HepG2 (cell line): ENCODE results near the gene EPHA4. TPM values are rescaled to one million over a fixed set of nuclear protein-coding genes. Genes with fewer than 3 reads are reported as not detected.

Source experiments
- ATAC-seq: fragments of 200-7000 bp; cut with Tn5 transposase; 3 replicates; pipeline ENCODE4 v1.9.1; 2020; ENCODE audit warnings: mild to moderate bottlenecking, moderate library complexity
- BruUV-seq: library from RNA; stranded (reverse); fragments of 400-500 nt; replicated peaks from 2 replicates; lab custom pipeline; 2021; lab: Mats Ljungman, UMichigan
- CTCF ChIA-PET: fragments of 300-600 bp; formaldehyde crosslinking; extraction: SDS; loops from one replicate; lab custom pipeline; 2021; ENCODE audit warnings: low total read pairs, inconsistent platforms, low intra/inter-chr PET ratio; lab: Yijun Ruan, JAX
- POLR2A ChIA-PET: fragments of 350-600 bp; sonication (Branson Sonifier 250); formaldehyde crosslinking; loops from one replicate; lab custom pipeline; 2020; ENCODE audit warnings: antibody characterized with exemption, inconsistent platforms; lab: Yijun Ruan, JAX
- DNase-seq: peaks from one replicate; pipeline ENCODE4 v3.0.0-alpha.2; 2015; ENCODE audit warnings: low spot score
- FAIRE-seq: peaks from 3 replicates; lab custom pipeline; 2011; peaks lifted over from hg19 to GRCh38; lab: Jason Lieb, UNC
- H2AFZ ChIP-seq: one replicate; pipeline ENCODE4 v1.6.1; 2011; ENCODE audit warnings: low read length, inconsistent platforms
- H3K27ac ChIP-seq: fragments of 300-600 bp; 3 replicates; pipeline ENCODE4 v1.8.0; 2011; ENCODE audit warnings: mixed run types, mild to moderate bottlenecking, mixed read lengths, low read length, inconsistent platforms; ENCODE audit not compliant: insufficient read depth; ENCODE audit errors: extremely low read length
- H3K27me3 ChIP-seq, 2 experiments: fragments of 200-600 bp in 1 of 2; 2 replicates in 1 of 2; 3 replicates in 1 of 2; pipeline versions ENCODE4 v1.6.0 to v1.8.0; 2011; ENCODE audit warnings: low read length in 2 of 2, mild to moderate bottlenecking in 2 of 2, moderate library complexity in 2 of 2, inconsistent platforms in 1 of 2; ENCODE audit not compliant: insufficient read depth in 2 of 2, control insufficient read depth in 1 of 2
- H3K36me3 ChIP-seq, 2 experiments: fragments of 200-600 bp in 1 of 2; replicated peaks in 1 of 2; 2 replicates in 1 of 2; 3 replicates in 1 of 2; pipeline versions ENCODE4 v1.5.1 to v1.8.0; 2011; ENCODE audit warnings: low read length in 2 of 2, inconsistent platforms in 1 of 2; ENCODE audit not compliant: insufficient read depth in 2 of 2, control insufficient read depth in 1 of 2
- H3K4me1 ChIP-seq: 2 replicates; pipeline ENCODE4 v1.5.1; 2012; ENCODE audit warnings: low read length, inconsistent platforms; ENCODE audit not compliant: insufficient read depth
- H3K4me2 ChIP-seq: 2 replicates; pipeline ENCODE4 v1.6.0; 2011; ENCODE audit warnings: low read depth, low read length, inconsistent platforms
- H3K4me3 ChIP-seq, 3 experiments: fragments of 200-600 bp in 1 of 3; sonication (generic), shearing (Covaris generic) in 1 of 3; replicated peaks in 1 of 3; 2 replicates each; pipeline ENCODE4 v1.5.1; 2011 to 2016; ENCODE audit warnings: low read length in 3 of 3, inconsistent platforms in 2 of 3, low read depth in 2 of 3, mild to moderate bottlenecking in 2 of 3, control low read depth in 1 of 3, mixed read lengths in 1 of 3; ENCODE audit not compliant: insufficient read depth in 1 of 3
- H3K79me2 ChIP-seq: one replicate; pipeline ENCODE4 v1.6.1; 2011; ENCODE audit warnings: low read length, inconsistent platforms; ENCODE audit not compliant: insufficient read depth
- H3K9ac ChIP-seq: 2 replicates; pipeline ENCODE4 v1.6.0; 2011; ENCODE audit warnings: mild to moderate bottlenecking, low read depth, low read length, inconsistent platforms; ENCODE audit not compliant: insufficient read depth
- H3K9me3 ChIP-seq: 2 replicates; pipeline ENCODE4 v1.5.1; 2012; ENCODE audit warnings: mild to moderate bottlenecking, low read length
- H4K20me1 ChIP-seq: 2 replicates; pipeline ENCODE4 v1.6.0; 2011; ENCODE audit warnings: inconsistent platforms, mild to moderate bottlenecking, low read length, moderate library complexity; ENCODE audit not compliant: insufficient read depth
- CAMTA2 ChIP-seq: sonication (generic); formaldehyde crosslinking; IDR thresholded peaks from 2 replicates; pipeline ENCODE4 v1.4.0; 2020; ENCODE audit warnings: mild to moderate bottlenecking, missing genetic modification reagents, borderline replicate concordance
- CEBPB ChIP-seq: IDR thresholded peaks from 2 replicates; pipeline ENCODE4 v1.6.1; 2011; ENCODE audit warnings: low read depth, low read length, improper control_type of control experiment, borderline replicate concordance
- FOXK1 ChIP-seq: sonication (generic); formaldehyde crosslinking; IDR thresholded peaks from 2 replicates; pipeline ENCODE4 v1.4.0; 2020; ENCODE audit warnings: low read depth, missing genetic modification reagents, borderline replicate concordance
- JARID2 ChIP-seq: sonication (generic); formaldehyde crosslinking; IDR thresholded peaks from 2 replicates; pipeline ENCODE4 v1.8.1; 2023; ENCODE audit warnings: missing genetic modification reagents, inconsistent platforms; ENCODE audit not compliant: insufficient replicate concordance
- KDM6A ChIP-seq: IDR thresholded peaks from 2 replicates; pipeline ENCODE4 v1.6.1; 2016; ENCODE audit warnings: low read depth
- KLF16 ChIP-seq, 2 experiments: sonication (generic) in 1 of 2; formaldehyde crosslinking in 1 of 2; IDR thresholded peaks; 2 replicates each; pipeline versions ENCODE4 v1.6.1 to v1.8.0; 2016 to 2023; ENCODE audit warnings: missing genetic modification reagents in 2 of 2, missing compliant biosample characterization in 1 of 2
- KLF6 ChIP-seq: IDR thresholded peaks from 2 replicates; pipeline ENCODE4 v1.8.0; 2016; ENCODE audit warnings: missing biosample characterization, missing genetic modification reagents
- NFE2L2 ChIP-seq: fragments of 150-350 bp; IDR thresholded peaks from 2 replicates; pipeline ENCODE4 v1.6.1; 2014; ENCODE audit warnings: low read length
- NR2F2 ChIP-seq: IDR thresholded peaks from 2 replicates; pipeline ENCODE4 v1.6.1; 2012; ENCODE audit warnings: low read depth, inconsistent platforms, borderline replicate concordance
- RARA ChIP-seq: IDR thresholded peaks from 2 replicates; pipeline ENCODE4 v1.6.1; 2016; ENCODE audit warnings: missing genetic modification reagents, missing compliant biosample characterization
- SP1 ChIP-seq, 2 experiments: fragments of 450-650 bp in 1 of 2; sonication (generic) in 1 of 2; formaldehyde crosslinking in 1 of 2; IDR thresholded peaks; 2 replicates each; pipeline versions ENCODE4 v1.4.0 to v1.6.1; 2016 to 2020; ENCODE audit warnings: missing genetic modification reagents in 1 of 2
- ZNF441 ChIP-seq: sonication (generic); formaldehyde crosslinking; IDR thresholded peaks from 2 replicates; pipeline ENCODE4 v1.7.0; 2021; ENCODE audit warnings: missing genetic modification reagents, borderline replicate concordance
- ZNF816 ChIP-seq: sonication (generic); formaldehyde crosslinking; IDR thresholded peaks from 2 replicates; pipeline ENCODE4 v1.8.0; 2022; ENCODE audit warnings: missing genetic modification reagents, mild to moderate bottlenecking, borderline replicate concordance
- WGBS: methylation state at CpG from one replicate; pipeline ENCODE4 v1.1.6; 2017; ENCODE audit warnings: low lambda C conversion rate; 5-methylcytosine and 5-hydroxymethylcytosine counted together
- in situ Hi-C: cut with HindIII; loops from 2 replicates; pipeline ENCODE4 v1.10.0; 2017; ENCODE audit warnings: low pct_unique_long_range_greater_than_20kb; ENCODE audit not compliant: extremely low pct_ligation_motif_present
- intact Hi-C: fragments of 100-400 bp; cut with micrococcal nuclease; formaldehyde crosslinking; loops from one replicate; pipeline ENCODE4 v1.10.0; 2022; ENCODE audit not compliant: unreplicated experiment
- polyA plus RNA-seq, 8 experiments: library from polyadenylated mRNA; depleted of rRNA in 3 of 8; stranded (reverse) in 7 of 8; unstranded in 1 of 8; fragments of >200 nt; fragmentation: Illumina TruSeq in 4 of 8; extraction: Trizol in 4 of 8; gene quantifications; 2 replicates each; pipeline versions ENCODE4 v1.2.1 to v1.2.3, GENCODE V29; 2011 to 2016; ENCODE audit warnings: low read depth in 4 of 8, missing spikeins in 1 of 8, mixed read lengths in 1 of 8; ENCODE audit not compliant: insufficient read depth in 1 of 8
- total RNA-seq, 5 experiments: library from RNA; depleted of rRNA; stranded (reverse); fragments of >200 nt; fragmentation: Illumina TruSeq; extraction: Trizol; gene quantifications; 2 replicates each; pipeline ENCODE4 v1.2.3, GENCODE V29; 2016; ENCODE audit warnings: low read depth in 1 of 5
- TF ChIP-seq, protein P1 (sequence below): IDR thresholded peaks from 2 replicates; pipeline ENCODE4 v1.6.1; 2016; ENCODE audit warnings: missing biosample characterization, missing genetic modification reagents, low read depth
- TF ChIP-seq, protein P2 (sequence below): IDR thresholded peaks from 2 replicates; pipeline ENCODE4 v1.6.1; 2016

The EPHA4 gene
- total and polyA plus RNA-seq, 2 of the 13 experiments (the other 11 are each of a cell fraction or from before 2014, with no cell fraction given): not detected

DNA sequence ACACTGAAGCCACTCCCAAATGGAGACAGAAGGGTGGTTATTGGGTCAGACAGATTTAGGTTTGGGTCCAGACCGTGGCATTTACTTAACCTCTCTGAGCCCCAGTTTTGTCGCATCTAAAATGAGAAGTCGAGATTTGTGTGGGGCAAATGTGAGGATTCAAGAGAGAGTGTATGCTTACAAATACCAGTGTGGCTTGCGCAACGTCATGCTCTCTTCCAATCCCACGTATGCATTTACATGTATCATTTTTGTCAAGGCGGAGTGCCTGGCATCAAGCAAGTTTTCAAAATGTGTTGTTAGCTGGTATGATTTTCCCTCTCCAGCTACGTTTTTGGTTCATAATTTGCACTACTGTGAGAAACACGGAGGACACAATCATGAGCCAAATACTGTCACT is 197.9 kb downstream of the EPHA4 start:
- no peak for FAIRE-seq
- H3K9ac ChIP-seq: no peak overlapping the region
- no peak for ATAC-seq
- TF ChIP-seq ZNF816 (no peak), CEBPB (0 out of 2 replicates have a peak, but pooled peaks have one; percentile 52)
- TF ChIP-seq, all 625 proteins: peak for 1
- no peak for DNase-seq
- BruUV-seq: no TSS peak
- H3K9me3 ChIP-seq: no peaks in the 10 kb centered on the region
- H2AFZ ChIP-seq: no peak overlapping the region
- peaks cover 0 to 5% of the 10 kb centered on the region in 2 experiments; a peak in 2 of 5 replicates for H3K27me3 ChIP-seq
- in situ Hi-C loops (no loop called here), intact Hi-C loops (no loop called here)
- no peak overlapping the region for H3K4me2 ChIP-seq
- ChIA-PET POLR2A (no interaction called here), CTCF (no interaction called here)
- H3K79me2 ChIP-seq: no peaks in the 10 kb centered on the region
- no peaks in the 10 kb centered on the region for H4K20me1 ChIP-seq
- no peaks in the 10 kb centered on the region for H3K4me1 ChIP-seq
- 16% methylated on average over 9 of the region's 9 CpGs for WGBS
- H3K4me3 ChIP-seq: no peak overlapping the region
- no peak overlapping the region for H3K27ac ChIP-seq
- no peaks in the 10 kb centered on the region for H3K36me3 ChIP-seq

DNA sequence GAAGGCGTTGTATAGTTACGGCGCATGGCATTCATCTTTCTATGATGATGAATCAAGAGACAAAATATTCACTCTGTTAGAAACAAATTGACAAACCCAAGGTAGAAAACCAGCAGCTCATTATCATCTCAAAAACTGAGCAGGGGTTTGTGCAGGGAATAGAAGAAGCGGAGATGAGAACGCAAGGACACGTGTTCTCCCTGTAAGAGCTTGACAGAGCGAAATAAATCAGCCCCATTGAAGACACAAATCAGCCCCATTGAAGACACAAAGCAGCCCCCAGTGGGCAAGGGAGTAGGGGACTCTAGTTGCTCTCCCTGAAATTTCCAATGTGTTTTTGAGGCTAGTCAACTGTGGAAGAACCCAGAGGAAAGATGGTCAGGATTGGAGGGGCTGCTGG is 199.2 kb downstream of the EPHA4 start:
- Histone ChIP-seq H3K36me3 (no peaks in the 10 kb centered on the region), H3K79me2 (no peaks in the 10 kb centered on the region), H3K4me1 (no peaks in the 10 kb centered on the region), H3K27me3 (peaks cover 0 to 5% of the 10 kb centered on the region in 2 experiments; a peak in 2 of 5 replicates), H3K27ac (no peak overlapping the region), H3K9me3 (no peaks in the 10 kb centered on the region), H4K20me1 (no peaks in the 10 kb centered on the region)
- intact Hi-C loops: no loop called here
- BruUV-seq: no TSS peak
- FAIRE-seq: no peak
- in situ Hi-C loops: no loop called here
- ATAC-seq: no peak
- TF ChIP-seq NFE2L2 (no peak), RARA (no peak), CAMTA2 (no peak), FOXK1 (no peak), NR2F2 (no peak), ZNF441 (CRISPR knock-in tag) (no peak), SP1 (IDR thresholded peaks at IDR 0.05) (no peak), SP1 (CRISPR knock-in tag; IDR thresholded peaks at IDR 0.05) (no peak), KDM6A (CRISPR knock-in tag) (no peak), KLF6 (no peak), KLF16 (CRISPR knock-in tag; IDR thresholded peaks at IDR 0.05) (no peak), JARID2 (CRISPR knock-in tag) (no peak)
- TF ChIP-seq, protein P1, sequence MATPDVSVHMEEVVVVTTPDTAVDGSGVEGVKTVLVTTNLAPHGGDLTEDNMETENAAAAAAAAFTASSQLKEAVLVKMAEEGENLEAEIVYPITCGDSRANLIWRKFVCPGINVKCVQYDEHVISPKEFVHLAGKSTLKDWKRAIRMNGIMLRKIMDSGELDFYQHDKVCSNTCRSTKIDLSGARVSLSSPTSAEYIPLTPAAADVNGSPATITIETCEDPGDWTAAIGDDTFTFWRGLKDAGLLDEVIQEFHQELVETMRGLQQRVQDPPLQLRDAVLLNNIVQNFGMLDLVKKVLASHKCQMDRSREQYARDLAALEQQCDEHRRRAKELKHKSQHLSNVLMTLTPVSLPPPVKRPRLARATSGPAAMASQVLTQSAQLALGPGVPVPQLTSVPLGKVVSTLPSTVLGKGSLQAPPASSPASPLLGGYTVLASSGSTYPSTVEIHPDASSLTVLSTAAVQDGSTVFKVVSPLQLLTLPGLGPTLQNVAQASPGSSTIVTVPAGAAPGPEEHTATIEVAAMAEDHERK (CRISPR knock-in tag): no peak
- TF ChIP-seq, protein P2, sequence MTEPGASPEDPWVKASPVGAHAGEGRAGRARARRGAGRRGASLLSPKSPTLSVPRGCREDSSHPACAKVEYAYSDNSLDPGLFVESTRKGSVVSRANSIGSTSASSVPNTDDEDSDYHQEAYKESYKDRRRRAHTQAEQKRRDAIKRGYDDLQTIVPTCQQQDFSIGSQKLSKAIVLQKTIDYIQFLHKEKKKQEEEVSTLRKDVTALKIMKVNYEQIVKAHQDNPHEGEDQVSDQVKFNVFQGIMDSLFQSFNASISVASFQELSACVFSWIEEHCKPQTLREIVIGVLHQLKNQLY: no peak
- TF ChIP-seq, all 625 proteins: peak for 0
- no peak overlapping the region for H3K4me3 ChIP-seq
- H3K4me2 ChIP-seq: no peak overlapping the region
- ChIA-PET POLR2A (no interaction called here), CTCF (no interaction called here)
- 38% methylated on average over 7 of the region's 7 CpGs for WGBS
- no peak for DNase-seq
- H2AFZ ChIP-seq: no peak overlapping the region
- no peak overlapping the region for H3K9ac ChIP-seq
